Skeletal muscle satellite cell (primary cell): ENCODE results near the gene FMO3.

Source experiments
- H3K27me3 ChIP-seq: 2 replicates; pipeline ENCODE4 v1.7.0; 2013; ENCODE audit warnings: low read length; ENCODE audit not compliant: control insufficient read depth, insufficient read depth
- H3K36me3 ChIP-seq: 2 replicates; pipeline ENCODE4 v1.7.0; 2013; ENCODE audit warnings: mild to moderate bottlenecking, control low read depth, low read length; ENCODE audit not compliant: insufficient read depth
- H3K4me1 ChIP-seq: 2 replicates; pipeline ENCODE4 v1.7.0; 2013; ENCODE audit warnings: low read length; ENCODE audit not compliant: control insufficient read depth, insufficient read depth
- H3K4me2 ChIP-seq: 2 replicates; pipeline ENCODE4 v1.7.0; 2013; ENCODE audit warnings: mild to moderate bottlenecking, low read length
- H3K4me3 ChIP-seq: 2 replicates; pipeline ENCODE4 v1.7.0; 2013; ENCODE audit warnings: low read length
- H3K9ac ChIP-seq: 2 replicates; pipeline ENCODE4 v1.7.0; 2013; ENCODE audit warnings: mild to moderate bottlenecking, low read depth, low read length, moderate library complexity
- H3K9me3 ChIP-seq: replicated peaks from 2 replicates; pipeline ENCODE4 v1.7.0; 2013; ENCODE audit warnings: mild to moderate bottlenecking, control low read depth, low read length

FMO3 gene

GRCh38 chr1:171140401-171140800 lies 49.7 kb downstream of the FMO3 start:
- no peak overlapping the region for H3K4me2 ChIP-seq
- H3K4me3 ChIP-seq: no peak overlapping the region
- H3K27me3 ChIP-seq: no peaks in the 10 kb centered on the region
- no peaks in the 10 kb centered on the region for H3K36me3 ChIP-seq
- peaks cover 24% of the 10 kb centered on the region for H3K4me1 ChIP-seq
- H3K9me3 ChIP-seq: no peaks in the 10 kb centered on the region
- H3K9ac ChIP-seq: no peak overlapping the region

GRCh38 chr1:171140956-171141687 lies 50.4 kb downstream of the FMO3 start:
- peak overlapping the region; percentile 30 for H3K4me2 ChIP-seq

GRCh38 chr1:171141688-171142415 lies 51.1 kb downstream of the FMO3 start:
- H3K4me1 ChIP-seq: peaks cover 24% of the 10 kb centered on the region
- no peaks in the 10 kb centered on the region for H3K27me3 ChIP-seq
- H3K4me2 ChIP-seq: peak overlapping the region; percentile 30
- peak overlapping the region; percentile 12 for H3K4me3 ChIP-seq
- no peaks in the 10 kb centered on the region for H3K9me3 ChIP-seq
- peak overlapping the region; percentile 57 for H3K9ac ChIP-seq
- no peaks in the 10 kb centered on the region for H3K36me3 ChIP-seq

More at GRCh38 chr1:171140956-171141687, 50.4 kb downstream of the FMO3 start:
- H3K27me3 ChIP-seq: no peaks in the 10 kb centered on the region
- H3K9me3 ChIP-seq: no peaks in the 10 kb centered on the region
- H3K9ac ChIP-seq: peak overlapping the region; percentile 53
- H3K4me3 ChIP-seq: no peak overlapping the region
- no peaks in the 10 kb centered on the region for H3K36me3 ChIP-seq
- H3K4me1 ChIP-seq: peaks cover 24% of the 10 kb centered on the region

GRCh38 chr1:171142416-171143385 lies 52.0 kb downstream of the FMO3 start:
- Histone ChIP-seq H3K9ac (peak overlapping the region; percentile 57), H3K36me3 (no peaks in the 10 kb centered on the region), H3K27me3 (no peaks in the 10 kb centered on the region), H3K4me1 (peaks cover 24% of the 10 kb centered on the region), H3K4me2 (peak overlapping the region; percentile 30), H3K9me3 (no peaks in the 10 kb centered on the region), H3K4me3 (peak overlapping the region; percentile 12)

- H3K9me3 ChIP-seq: no peaks in the 10 kb centered on the region
- no peak overlapping the region for H3K4me2 ChIP-seq
- H3K36me3 ChIP-seq: no peaks in the 10 kb centered on the region
- H3K9ac ChIP-seq: no peak overlapping the region
- no peaks in the 10 kb centered on the region for H3K4me1 ChIP-seq
- no peaks in the 10 kb centered on the region for H3K27me3 ChIP-seq
- H3K4me3 ChIP-seq: no peak overlapping the region
Measured at GRCh38 chr1:171150156-171150555, 59.5 kb downstream of the FMO3 start.

GRCh38 chr1:171152549-171152948 lies 61.8 kb downstream of the FMO3 start:
- Histone ChIP-seq H3K9ac (no peak overlapping the region), H3K4me3 (no peak overlapping the region), H3K27me3 (no peaks in the 10 kb centered on the region), H3K4me2 (no peak overlapping the region), H3K36me3 (no peaks in the 10 kb centered on the region), H3K9me3 (no peaks in the 10 kb centered on the region), H3K4me1 (no peaks in the 10 kb centered on the region)

- no peaks in the 10 kb centered on the region for H3K36me3 ChIP-seq
- H3K9ac ChIP-seq: no peak overlapping the region
- no peaks in the 10 kb centered on the region for H3K9me3 ChIP-seq
- H3K4me3 ChIP-seq: no peak overlapping the region
- no peaks in the 10 kb centered on the region for H3K27me3 ChIP-seq
- H3K4me2 ChIP-seq: no peak overlapping the region
- H3K4me1 ChIP-seq: no peaks in the 10 kb centered on the region
Measured at GRCh38 chr1:171155484-171155883, 64.8 kb downstream of the FMO3 start.

- H3K4me2 ChIP-seq: no peak overlapping the region
- H3K9me3 ChIP-seq: no peaks in the 10 kb centered on the region
- no peaks in the 10 kb centered on the region for H3K27me3 ChIP-seq
- no peaks in the 10 kb centered on the region for H3K36me3 ChIP-seq
- H3K4me3 ChIP-seq: no peak overlapping the region
- no peaks in the 10 kb centered on the region for H3K4me1 ChIP-seq
- H3K9ac ChIP-seq: no peak overlapping the region
Measured at GRCh38 chr1:171158096-171158495, 67.4 kb downstream of the FMO3 start.

- H3K4me1 ChIP-seq: no peaks in the 10 kb centered on the region
- no peak overlapping the region for H3K9ac ChIP-seq
- no peak overlapping the region for H3K4me2 ChIP-seq
- H3K4me3 ChIP-seq: no peak overlapping the region
- no peaks in the 10 kb centered on the region for H3K9me3 ChIP-seq
- H3K36me3 ChIP-seq: no peaks in the 10 kb centered on the region
- H3K27me3 ChIP-seq: no peaks in the 10 kb centered on the region
Measured at GRCh38 chr1:171158551-171158950, 67.8 kb downstream of the FMO3 start.

GRCh38 chr1:171159148-171159547 lies 68.4 kb downstream of the FMO3 start:
- no peaks in the 10 kb centered on the region for H3K27me3 ChIP-seq
- no peak overlapping the region for H3K4me3 ChIP-seq
- no peaks in the 10 kb centered on the region for H3K9me3 ChIP-seq
- H3K9ac ChIP-seq: no peak overlapping the region
- no peaks in the 10 kb centered on the region for H3K4me1 ChIP-seq
- H3K4me2 ChIP-seq: no peak overlapping the region
- H3K36me3 ChIP-seq: no peaks in the 10 kb centered on the region

- H3K9ac ChIP-seq: no peak overlapping the region
- no peak overlapping the region for H3K4me3 ChIP-seq
- H3K4me1 ChIP-seq: no peaks in the 10 kb centered on the region
- no peaks in the 10 kb centered on the region for H3K36me3 ChIP-seq
- H3K9me3 ChIP-seq: no peaks in the 10 kb centered on the region
- H3K4me2 ChIP-seq: no peak overlapping the region
- no peaks in the 10 kb centered on the region for H3K27me3 ChIP-seq
Measured at GRCh38 chr1:171160211-171160610, 69.5 kb downstream of the FMO3 start.
